ENCODE results near the gene TBATA. TPM values are rescaled to one million over a fixed set of nuclear protein-coding genes. Genes with fewer than 3 reads are reported as not detected.

Gene TBATA
- total RNA-seq, 1 donor from 2014 or later: not detected

GRCh38 chr10:70780370-70780760 lies 4.8 kb downstream of the TBATA start:
- Histone ChIP-seq H3K36me3 (ENCODE audit: control insufficient read depth, insufficient read depth, low read length) (no peaks in the 10 kb centered on the region), H3K4me3 (ENCODE audit: low read depth, low read length) (no peak overlapping the region), H3K27me3 (ENCODE audit: control insufficient read depth, insufficient read depth, low read length) (peaks cover 1% of the 10 kb centered on the region)
- TF ChIP-seq CTCF (IDR thresholded peaks at IDR 0.05; ENCODE audit: insufficient read depth, low read length, poor library complexity, severe bottlenecking): no peak
- no peak for DNase-seq (ENCODE audit: low read depth)

DNA sequence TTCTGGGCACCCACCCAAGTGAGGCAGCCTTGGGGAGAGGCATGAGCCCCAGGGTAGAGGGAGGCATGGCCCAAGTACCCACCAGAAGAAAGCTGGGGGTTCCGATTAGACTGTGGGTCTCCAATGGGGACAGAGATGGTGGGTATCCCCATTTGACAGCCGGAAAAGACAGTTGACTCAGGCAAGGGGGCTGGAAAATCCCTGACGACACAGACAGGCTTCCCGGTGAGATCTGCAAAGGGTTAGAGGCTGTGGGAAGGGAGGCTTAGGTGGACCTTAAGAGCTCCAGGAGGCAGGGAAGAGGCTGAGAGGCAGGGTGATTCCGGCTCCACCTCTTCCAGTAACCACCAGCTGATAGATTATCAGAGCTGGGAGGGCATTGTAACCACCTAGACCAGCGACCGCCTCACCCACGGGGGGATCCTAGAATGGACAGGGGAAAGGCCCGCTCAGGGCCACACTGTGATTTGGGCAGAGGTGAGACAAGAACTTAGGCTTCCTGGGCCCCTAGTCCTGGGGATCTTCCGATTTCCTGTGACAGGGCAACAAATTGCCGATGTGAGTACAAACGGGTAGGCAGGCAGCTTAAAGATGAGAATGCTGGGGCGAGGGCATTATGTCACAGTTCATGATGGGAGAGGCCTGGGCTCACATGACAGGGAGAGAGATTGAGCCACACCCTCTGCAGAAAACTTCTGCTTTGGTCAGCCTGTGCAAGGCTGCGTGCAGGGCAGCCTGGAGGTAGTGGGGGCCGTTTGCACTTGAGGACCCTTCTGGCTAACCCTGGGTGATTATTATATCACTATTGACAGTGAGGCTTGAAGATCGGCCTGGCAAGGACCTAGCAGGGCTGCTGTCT lies 5.4 kb downstream of the TBATA start:
- no peak for DNase-seq (ENCODE audit: low read depth)
- H3K27me3 ChIP-seq (ENCODE audit: control insufficient read depth, insufficient read depth, low read length): peaks cover 4% of the 10 kb centered on the region
- TF ChIP-seq CTCF (IDR thresholded peaks at IDR 0.05; ENCODE audit: insufficient read depth, low read length, poor library complexity, severe bottlenecking): no peak
- no peak overlapping the region for H3K4me3 ChIP-seq (ENCODE audit: low read depth, low read length)
- no peaks in the 10 kb centered on the region for H3K36me3 ChIP-seq (ENCODE audit: control insufficient read depth, insufficient read depth, low read length)

GRCh38 chr10:70779088-70779487 lies 6.1 kb downstream of the TBATA start:
- Histone ChIP-seq H3K4me3 (ENCODE audit: low read depth, low read length) (no peak overlapping the region), H3K36me3 (ENCODE audit: control insufficient read depth, insufficient read depth, low read length) (no peaks in the 10 kb centered on the region), H3K27me3 (ENCODE audit: control insufficient read depth, insufficient read depth, low read length) (peaks cover 4% of the 10 kb centered on the region)
- no peak for TF ChIP-seq CTCF (IDR thresholded peaks at IDR 0.05; ENCODE audit: insufficient read depth, low read length, poor library complexity, severe bottlenecking)
- no peak for DNase-seq (ENCODE audit: low read depth)

GRCh38 chr10:70778267-70778924 lies 6.8 kb downstream of the TBATA start:
- Histone ChIP-seq H3K27me3 (ENCODE audit: control insufficient read depth, insufficient read depth, low read length) (peaks cover 4% of the 10 kb centered on the region), H3K4me3 (ENCODE audit: low read depth, low read length) (no peak overlapping the region), H3K36me3 (ENCODE audit: control insufficient read depth, insufficient read depth, low read length) (no peaks in the 10 kb centered on the region)
- TF ChIP-seq CTCF (IDR thresholded peaks at IDR 0.05; ENCODE audit: insufficient read depth, low read length, poor library complexity, severe bottlenecking): no peak
- no peak for DNase-seq (ENCODE audit: low read depth)

DNA sequence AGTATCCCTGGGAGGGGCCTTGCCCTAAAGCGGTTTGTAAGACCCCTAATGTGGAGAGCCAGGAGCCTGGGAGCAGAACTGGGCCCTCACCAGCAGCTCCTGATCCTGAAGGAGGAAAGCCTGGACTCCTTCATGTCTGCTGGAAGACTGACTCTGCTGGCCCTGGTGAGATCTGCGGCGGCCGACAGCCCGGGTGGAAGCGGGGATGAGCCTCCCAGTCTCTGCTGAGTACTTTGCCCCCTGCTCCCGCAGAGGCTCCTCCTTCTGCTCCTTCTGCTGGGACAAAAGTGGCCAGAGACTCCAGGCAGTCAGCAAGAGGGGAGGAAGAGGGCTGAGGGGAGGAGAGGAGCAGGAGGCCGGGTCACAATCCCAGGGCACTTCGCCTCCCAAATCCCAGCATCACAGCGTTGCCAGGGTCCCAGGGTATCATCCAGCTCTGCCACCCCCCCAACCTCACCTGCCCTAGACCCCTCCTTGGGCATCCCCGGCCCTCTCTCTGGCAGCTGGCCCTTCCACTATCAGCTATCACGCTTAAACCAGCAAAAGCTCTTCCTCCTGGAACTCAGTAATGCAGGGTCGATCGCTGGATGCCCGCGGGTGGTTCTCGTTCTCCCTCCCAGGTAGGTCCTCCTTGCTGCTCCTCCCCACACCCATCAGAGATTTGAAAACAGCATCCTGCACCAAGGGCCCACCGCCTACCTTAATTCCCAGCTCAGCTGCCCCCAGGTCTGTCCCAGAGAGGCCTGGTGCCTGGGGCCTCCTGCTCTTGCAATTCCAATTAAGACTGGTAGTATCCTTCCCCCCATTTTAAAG lies 7.9 kb downstream of the TBATA start:
- Histone ChIP-seq H3K4me3 (ENCODE audit: low read depth, low read length) (no peak overlapping the region), H3K27me3 (ENCODE audit: control insufficient read depth, insufficient read depth, low read length) (peaks cover 4% of the 10 kb centered on the region), H3K36me3 (ENCODE audit: control insufficient read depth, insufficient read depth, low read length) (no peaks in the 10 kb centered on the region)
- no peak for DNase-seq (ENCODE audit: low read depth)
- no peak for TF ChIP-seq CTCF (IDR thresholded peaks at IDR 0.05; ENCODE audit: insufficient read depth, low read length, poor library complexity, severe bottlenecking)

Measured in kidney epithelial cell (primary cell).